Activated CD8-positive, alpha-beta T cell treated with anti-CD3 and anti-CD28 coated beads for 36 hours (primary cell): ENCODE results near the gene STEAP3. TPM values are rescaled to one million over a fixed set of nuclear protein-coding genes. Genes with fewer than 3 reads are reported as not detected.

Experiments used
- ATAC-seq: fragments of 200-7000 bp; cut with Tn5 transposase; one replicate; pipeline ENCODE4 v1.10.0; 2021; ENCODE audit warnings: mild to moderate bottlenecking, moderate library complexity
- CTCF ChIA-PET: fragments of 350-600 bp; sonication (Branson Sonifier 250); formaldehyde crosslinking; loops from one replicate; lab custom pipeline; 2021; ENCODE audit warnings: antibody characterized with exemption; lab: Charles Lee
- POLR2A ChIA-PET: fragments of 350-600 bp; sonication (Branson Sonifier 250); formaldehyde crosslinking; loops from one replicate; lab custom pipeline; 2021; ENCODE audit warnings: antibody characterized with exemption; lab: Charles Lee
- DNase-seq: peaks from one replicate; pipeline ENCODE4 v3.0.0-alpha.2; 2020
- H3K27ac Mint-ChIP-seq: one replicate; pipeline ENCODE4 v1.8.0; 2021; ENCODE audit warnings: mild to moderate bottlenecking, mixed read lengths
- H3K27me3 Mint-ChIP-seq: one replicate; pipeline ENCODE4 v1.8.0; 2021; ENCODE audit warnings: mixed read lengths
- H3K36me3 Mint-ChIP-seq: one replicate; pipeline ENCODE4 v1.8.0; 2021; ENCODE audit warnings: low read depth, mixed read lengths
- H3K4me1 Mint-ChIP-seq: one replicate; pipeline ENCODE4 v1.8.0; 2021; ENCODE audit warnings: low read depth, mixed read lengths
- H3K4me3 Mint-ChIP-seq: one replicate; pipeline ENCODE4 v1.8.0; 2021; ENCODE audit warnings: mild to moderate bottlenecking, moderate library complexity, mixed read lengths
- H3K9me3 Mint-ChIP-seq: one replicate; pipeline ENCODE4 v1.8.0; 2021; ENCODE audit warnings: mixed read lengths
- CTCF ChIP-seq: fragments of 200-600 bp; IDR thresholded peaks from one replicate; pipeline ENCODE4 v1.8.0; 2022; ENCODE audit warnings: antibody characterized with exemption, mild to moderate bottlenecking
- intact Hi-C: fragments of 100-400 bp; cut with micrococcal nuclease; formaldehyde crosslinking; loops from one replicate; pipeline ENCODE4 v1.10.0; 2022
- total RNA-seq, 2 experiments: library from RNA; stranded (reverse); gene quantifications; one replicate each; pipeline ENCODE4 v1.2.3, GENCODE V29; 2021

The STEAP3 gene
- total RNA-seq, 2 experiments from 2014 or later = 0.18 to 0.34 TPM

- ChIA-PET POLR2A (no interaction called here), CTCF (interaction anchor here (1.1 kb wide), 1 partner anchor 10 kb away, joined by 4 read pairs; no protein-coding TSS in a partner anchor)
- no peak overlapping the region for H3K27ac Mint-ChIP-seq
- peaks cover 1% of the 10 kb centered on the region for H3K27me3 Mint-ChIP-seq
- no peak for ATAC-seq
- H3K4me3 Mint-ChIP-seq = no peak overlapping the region
- no peak for TF ChIP-seq CTCF
- no peak for DNase-seq
- intact Hi-C loops = no loop called here
- no peaks in the 10 kb centered on the region for H3K36me3 Mint-ChIP-seq
- H3K4me1 Mint-ChIP-seq = no peaks in the 10 kb centered on the region
- no peaks in the 10 kb centered on the region for H3K9me3 Mint-ChIP-seq
Observed at GRCh38 chr2:119256582-119256921, 32.9 kb downstream of the STEAP3 start.

- no peak for TF ChIP-seq CTCF
- H3K27me3 Mint-ChIP-seq = no peaks in the 10 kb centered on the region
- ChIA-PET POLR2A (no interaction called here), CTCF (no interaction called here)
- DNase-seq = no peak
- H3K27ac Mint-ChIP-seq = no peak overlapping the region
- intact Hi-C loops = no loop called here
- no peaks in the 10 kb centered on the region for H3K4me1 Mint-ChIP-seq
- H3K9me3 Mint-ChIP-seq = no peaks in the 10 kb centered on the region
- no peak for ATAC-seq
- H3K36me3 Mint-ChIP-seq = no peaks in the 10 kb centered on the region
- no peak overlapping the region for H3K4me3 Mint-ChIP-seq
Observed at GRCh38 chr2:119257198-119257597, 33.6 kb downstream of the STEAP3 start.

GRCh38 chr2:119259296-119259860 lies 35.7 kb downstream of the STEAP3 start:
- TF ChIP-seq CTCF = no peak
- no peak overlapping the region for H3K4me3 Mint-ChIP-seq
- DNase-seq (no peak), ATAC-seq (no peak)
- H3K4me1 Mint-ChIP-seq = no peaks in the 10 kb centered on the region
- no peaks in the 10 kb centered on the region for H3K36me3 Mint-ChIP-seq
- intact Hi-C loops = no loop called here
- no peak overlapping the region for H3K27ac Mint-ChIP-seq
- no peaks in the 10 kb centered on the region for H3K9me3 Mint-ChIP-seq
- ChIA-PET POLR2A (interaction anchor here (0.6 kb wide), 1 partner anchor 1075 kb away, joined by 3 read pairs; no protein-coding TSS in a partner anchor), CTCF (interaction anchor here (1.6 kb wide), 1 partner anchor 377 kb away, joined by 3 read pairs; no protein-coding TSS in a partner anchor)
- H3K27me3 Mint-ChIP-seq = no peaks in the 10 kb centered on the region

GRCh38 chr2:119260646-119261492 lies 37.2 kb downstream of the STEAP3 start:
- ATAC-seq (no peak), DNase-seq (no peak)
- Mint-ChIP-seq H3K36me3 (no peaks in the 10 kb centered on the region), H3K27me3 (no peaks in the 10 kb centered on the region), H3K9me3 (no peaks in the 10 kb centered on the region), H3K4me3 (no peak overlapping the region), H3K27ac (no peak overlapping the region), H3K4me1 (no peaks in the 10 kb centered on the region)
- intact Hi-C loops = no loop called here
- TF ChIP-seq CTCF = no peak
- CTCF ChIA-PET = no interaction called here
- POLR2A ChIA-PET = no interaction called here
